Placental epithelial cell (primary cell): ENCODE results near the gene HIF1AN. TPM values are rescaled to one million over a fixed set of nuclear protein-coding genes. Genes with fewer than 3 reads are reported as not detected.

Experiments
- total RNA-seq: library from RNA; depleted of rRNA; stranded (reverse); fragments of >200 nt; gene quantifications from 2 replicates; pipeline ENCODE4 v1.2.3, GENCODE V29; 2012

The HIF1AN gene
- total RNA-seq = 15.7 and 17.6 TPM in 2 replicates

GRCh38 chr10:100535715-100536353 lies at the start of gene HIF1AN:
HIF1AN (plus strand) TSS chr10:100535943; CDS start chr10:100535959, 16 bp downstream.

GRCh38 chr10:100519311-100520051 lies 16.3 kb upstream of the HIF1AN start, which contains the start of gene SEC31B:
SEC31B (minus strand) TSS chr10:100519861; CDS start chr10:100516952, 2,909 bp downstream.

GRCh38 chr10:100529475-100530298 lies 6.1 kb upstream of the HIF1AN start, which contains the start of gene NDUFB8:
NDUFB8 (minus strand) TSS chr10:100529871; CDS start chr10:100529851, 20 bp downstream.

Other genes starting within 250 kb of the HIF1AN start
- gene BLOC1S2, start 249.3 kb upstream of the HIF1AN start, total RNA-seq = 32.2 and 52.2 TPM in 2 replicates
- gene PKD2L1, start 205.7 kb upstream of the HIF1AN start, total RNA-seq = not detected in 2 replicates
- 12.2 and 247 TPM in 2 replicates for gene SCD, start 188.7 kb upstream of the HIF1AN start, total RNA-seq
- not detected in 2 replicates for gene WNT8B, start 72.9 kb upstream of the HIF1AN start, total RNA-seq
- 2.6 and 3.5 TPM in 2 replicates for gene SEC31B, start 16.1 kb upstream of the HIF1AN start, total RNA-seq
- gene NDUFB8, start 6.1 kb upstream of the HIF1AN start, total RNA-seq = 80.9 and 139 TPM in 2 replicates
- gene PAX2, start 209.6 kb downstream of the HIF1AN start, total RNA-seq = not detected in 2 replicates